NCI-H1092 treated with DMSO at 0.1 percent for 48 hours (cell line): ENCODE data around the gene UCN.
"Not testable (repeated sequence)": the region's sequence is repeated elsewhere in the genome, so short reads cannot be mapped to it uniquely, and the experiment has no call there.

Source experiments
- DNase-seq: peaks from one replicate; lab custom pipeline; 2025; lab: John Stamatoyannopoulos, UW

UCN gene

GRCh38 chr2:27314709-27315108 is 6.5 kb upstream of the UCN start:
- DNase-seq, result no peak

DNA sequence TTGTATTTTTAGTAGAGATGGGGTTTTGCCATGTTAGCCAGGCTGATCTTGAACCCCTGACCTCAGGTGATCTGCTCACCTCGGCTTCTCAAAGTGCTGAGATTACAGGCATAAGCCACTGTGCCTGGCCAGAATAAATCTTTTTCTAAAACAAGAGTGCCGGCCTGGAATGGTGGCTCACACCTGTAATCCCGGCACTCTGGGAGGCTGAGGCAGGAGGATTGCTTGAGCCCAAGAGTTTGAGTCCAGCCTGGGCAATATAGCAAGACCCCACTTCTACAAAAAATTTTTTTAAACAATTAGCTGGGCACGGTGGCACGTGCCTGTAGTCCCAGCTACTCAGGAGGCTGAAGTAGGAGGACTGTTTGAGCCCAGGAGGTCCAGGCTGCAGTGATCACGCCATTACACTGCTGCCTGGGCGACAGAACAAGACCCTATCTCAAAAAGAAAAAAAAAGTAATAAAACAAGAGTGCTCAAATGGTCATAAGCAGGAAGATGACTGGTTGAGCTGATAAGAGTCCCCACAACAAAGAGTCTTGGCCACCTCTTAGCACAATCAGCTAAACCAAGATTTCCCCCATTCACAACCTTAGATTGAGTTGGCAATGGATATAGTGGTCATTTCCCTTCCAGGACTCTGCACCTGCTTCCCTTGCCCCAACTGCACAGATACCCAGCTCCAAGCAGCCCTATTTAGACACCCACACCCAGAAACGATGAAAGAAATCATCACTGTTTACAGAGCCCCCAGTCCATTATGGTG is 5.8 kb upstream of the UCN start:
- DNase-seq, result no peak

DNA sequence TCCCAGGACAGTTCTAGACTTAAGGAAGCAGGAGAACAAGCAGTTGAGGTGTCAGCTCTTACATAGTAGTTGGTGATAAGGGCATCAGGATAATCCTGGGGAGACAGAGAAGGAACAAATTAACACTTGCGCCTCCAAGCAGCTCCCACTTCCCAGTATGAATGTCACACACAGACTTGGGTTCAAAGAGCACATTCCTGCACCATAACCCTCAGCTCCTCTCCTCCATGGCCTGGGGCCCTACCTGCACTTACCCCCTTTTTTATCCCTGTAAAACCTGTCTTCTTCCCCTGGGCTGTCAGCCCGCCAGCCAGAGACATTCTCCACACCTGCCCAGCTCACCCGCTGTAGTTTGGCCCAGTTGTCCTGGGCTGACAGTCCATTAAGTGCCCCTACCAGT is 3.9 kb upstream of the UCN start:
- DNase-seq, result no peak

DNA sequence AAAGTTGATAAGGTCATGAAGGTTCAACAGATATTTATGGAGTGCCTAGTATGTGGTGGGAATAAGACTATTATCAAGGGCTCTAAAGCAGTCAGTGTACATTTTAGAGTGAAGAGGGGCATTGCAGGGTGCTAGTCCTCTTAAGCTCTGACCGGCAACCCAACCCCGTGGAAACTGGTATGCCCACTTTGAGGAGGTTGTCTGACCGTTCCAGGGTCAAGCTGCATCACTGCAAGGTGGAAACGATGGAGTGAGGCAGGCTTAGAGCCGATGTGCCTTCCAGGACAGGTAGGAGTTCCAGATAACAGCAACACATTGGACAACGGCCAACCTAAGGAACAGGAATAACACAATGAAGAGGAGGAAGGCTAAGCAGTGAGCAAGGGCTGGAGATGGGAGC is 1.4 kb upstream of the UCN start:
- DNase-seq, result no peak

DNA sequence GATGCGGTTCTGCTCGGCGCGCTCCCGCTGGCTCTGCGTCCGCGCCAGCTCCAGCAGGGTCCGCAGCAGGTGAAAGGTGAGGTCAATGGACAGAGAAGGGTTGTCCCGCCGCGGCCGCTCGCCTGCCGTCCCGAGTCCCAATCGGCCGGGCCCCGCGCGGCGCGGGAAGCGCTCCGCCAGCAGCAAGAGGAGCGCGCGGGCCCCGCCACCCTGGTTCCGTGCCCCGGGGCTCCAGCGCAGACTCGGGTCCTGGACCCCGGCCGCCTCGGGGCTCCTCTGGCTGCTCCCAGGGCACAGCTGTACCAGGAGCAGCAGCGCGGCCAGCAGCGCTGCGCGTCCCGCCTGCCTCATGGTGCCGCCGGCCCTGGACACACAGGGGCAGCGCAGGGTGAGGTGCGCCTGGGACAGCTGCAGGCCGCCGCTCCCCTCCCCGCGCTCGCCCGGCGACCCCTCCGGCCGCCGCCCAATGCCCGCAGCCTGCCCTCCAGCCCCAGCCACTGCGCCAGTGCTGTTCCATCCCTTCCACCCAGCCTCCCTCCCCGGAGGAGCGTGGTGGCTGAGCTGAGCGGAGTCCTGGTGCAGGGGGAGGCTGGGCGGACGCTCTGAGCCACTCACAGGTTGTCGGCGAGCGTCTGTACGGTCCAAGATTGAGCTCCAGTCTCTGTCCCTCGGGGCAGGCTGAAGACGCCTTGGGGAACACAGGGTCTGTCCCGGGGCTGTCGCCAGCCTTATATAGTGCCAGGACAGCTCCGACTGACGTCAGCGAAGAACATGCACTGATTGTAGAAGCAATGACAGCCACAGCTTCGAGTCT is 493 bp downstream of the UCN start:
- no peak for DNase-seq

GRCh38 chr2:27307287-27307544 is 1.0 kb downstream of the UCN start:
- no peak for DNase-seq

DNA sequence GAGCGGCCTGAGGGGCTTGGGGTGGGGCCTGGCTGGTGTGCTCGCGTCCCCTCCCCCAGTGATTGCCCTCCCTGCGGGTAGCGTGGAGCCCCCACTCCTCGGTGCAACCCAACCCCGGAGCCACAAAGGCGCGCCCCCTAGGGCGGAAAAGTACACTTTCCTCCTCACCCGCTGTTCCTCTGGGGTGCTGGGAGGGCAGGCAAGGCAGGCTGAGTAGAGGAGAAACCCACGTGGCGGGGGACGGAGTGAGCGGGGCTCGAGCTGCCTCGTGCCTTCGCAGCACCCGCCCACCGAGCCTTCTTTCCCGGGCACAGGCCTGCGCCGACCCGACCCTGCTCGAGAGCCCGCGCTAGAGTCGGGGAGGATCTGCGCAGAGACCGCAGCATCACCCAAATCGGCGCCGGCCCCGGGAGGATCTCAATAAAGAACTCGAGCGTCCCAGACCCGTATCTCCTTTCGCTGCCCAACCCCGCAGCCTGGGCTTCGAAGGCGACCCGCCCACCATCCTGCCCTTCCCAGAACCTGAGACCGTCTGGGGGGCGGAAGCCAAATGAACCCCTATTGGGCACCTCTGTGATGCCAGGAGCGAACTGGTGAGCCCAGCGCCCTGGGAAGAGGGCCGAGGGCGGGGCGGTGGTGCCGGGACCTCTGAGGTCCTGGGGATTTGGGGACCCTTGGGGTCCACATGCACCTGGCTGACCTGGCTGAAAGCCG is 1.5 kb downstream of the UCN start:
- DNase-seq, result no peak

DNA sequence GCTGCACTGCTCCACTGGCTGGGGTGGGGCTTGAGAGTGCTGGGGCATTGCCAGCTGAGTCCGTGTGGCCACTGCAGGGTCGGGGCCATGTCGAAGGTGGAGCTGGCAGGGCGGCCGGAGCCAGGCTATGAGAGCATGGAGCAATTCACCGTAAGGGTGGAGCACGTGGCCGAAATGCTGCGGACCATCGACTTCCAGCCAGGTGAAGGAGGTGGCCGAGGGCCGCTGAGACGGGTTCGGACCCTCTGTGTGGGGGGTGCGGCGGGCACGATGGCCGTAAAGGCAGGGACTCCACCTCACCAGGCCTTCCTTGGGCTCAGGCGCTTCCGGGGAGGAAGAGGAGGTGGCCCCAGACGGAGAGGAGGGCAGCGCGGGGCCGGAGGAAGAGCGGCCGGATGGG is 2.1 kb downstream of the UCN start:
- DNase-seq, result no peak

DNA sequence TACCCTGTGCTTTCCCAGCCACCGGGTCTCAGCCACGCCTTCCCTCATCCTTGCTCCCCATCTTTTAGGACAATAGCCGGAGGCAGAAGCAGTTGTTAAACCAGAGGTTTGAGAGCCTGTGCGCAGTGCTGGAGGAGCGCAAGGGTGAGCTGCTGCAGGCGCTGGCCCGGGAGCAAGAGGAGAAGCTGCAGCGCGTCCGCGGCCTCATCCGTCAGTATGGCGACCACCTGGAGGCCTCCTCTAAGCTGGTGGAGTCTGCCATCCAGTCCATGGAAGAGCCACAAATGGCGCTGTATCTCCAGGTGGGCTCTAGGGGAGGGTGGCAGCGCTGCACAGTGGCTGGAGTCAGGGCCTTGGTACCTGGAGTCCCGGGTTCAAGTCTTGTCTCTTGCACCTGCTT is 2.7 kb downstream of the UCN start:
- DNase-seq, result no peak

DNA sequence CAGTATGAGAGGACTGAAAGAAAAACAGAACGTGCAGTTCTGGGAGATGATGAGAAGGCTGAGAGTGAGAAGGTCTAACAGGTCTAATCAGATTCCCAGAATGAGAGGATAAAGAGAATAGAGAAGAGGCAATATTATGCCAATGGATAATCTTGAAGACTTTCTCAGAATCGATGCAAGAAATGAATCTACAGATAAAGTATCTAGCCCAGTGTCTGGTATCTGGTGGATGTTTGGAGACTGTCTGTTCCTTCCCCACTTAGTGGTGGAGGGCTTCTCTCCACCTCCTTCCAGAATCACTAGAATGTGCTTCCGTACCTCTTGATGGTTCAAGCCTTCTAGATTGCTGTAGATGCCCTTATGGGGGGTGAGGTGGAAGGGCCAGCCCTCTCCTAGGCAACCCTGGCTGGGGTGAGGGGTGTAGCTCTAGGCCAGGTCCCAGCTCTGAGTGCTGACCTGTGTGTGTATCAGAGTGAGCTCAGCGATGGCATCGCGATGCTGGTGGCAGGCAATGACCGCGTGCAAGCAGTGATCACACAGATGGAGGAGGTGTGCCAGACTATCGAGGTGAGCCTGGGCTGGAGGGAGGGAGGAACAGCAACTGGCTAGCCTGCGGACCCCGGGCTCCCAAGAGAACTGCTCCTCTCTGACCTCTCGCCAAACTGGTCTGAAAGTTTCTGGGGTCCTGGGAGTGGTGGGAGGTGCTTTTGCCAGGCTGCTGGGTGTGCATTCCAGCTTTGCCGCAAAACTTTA is 3.6 kb downstream of the UCN start:
- no peak for DNase-seq

DNA sequence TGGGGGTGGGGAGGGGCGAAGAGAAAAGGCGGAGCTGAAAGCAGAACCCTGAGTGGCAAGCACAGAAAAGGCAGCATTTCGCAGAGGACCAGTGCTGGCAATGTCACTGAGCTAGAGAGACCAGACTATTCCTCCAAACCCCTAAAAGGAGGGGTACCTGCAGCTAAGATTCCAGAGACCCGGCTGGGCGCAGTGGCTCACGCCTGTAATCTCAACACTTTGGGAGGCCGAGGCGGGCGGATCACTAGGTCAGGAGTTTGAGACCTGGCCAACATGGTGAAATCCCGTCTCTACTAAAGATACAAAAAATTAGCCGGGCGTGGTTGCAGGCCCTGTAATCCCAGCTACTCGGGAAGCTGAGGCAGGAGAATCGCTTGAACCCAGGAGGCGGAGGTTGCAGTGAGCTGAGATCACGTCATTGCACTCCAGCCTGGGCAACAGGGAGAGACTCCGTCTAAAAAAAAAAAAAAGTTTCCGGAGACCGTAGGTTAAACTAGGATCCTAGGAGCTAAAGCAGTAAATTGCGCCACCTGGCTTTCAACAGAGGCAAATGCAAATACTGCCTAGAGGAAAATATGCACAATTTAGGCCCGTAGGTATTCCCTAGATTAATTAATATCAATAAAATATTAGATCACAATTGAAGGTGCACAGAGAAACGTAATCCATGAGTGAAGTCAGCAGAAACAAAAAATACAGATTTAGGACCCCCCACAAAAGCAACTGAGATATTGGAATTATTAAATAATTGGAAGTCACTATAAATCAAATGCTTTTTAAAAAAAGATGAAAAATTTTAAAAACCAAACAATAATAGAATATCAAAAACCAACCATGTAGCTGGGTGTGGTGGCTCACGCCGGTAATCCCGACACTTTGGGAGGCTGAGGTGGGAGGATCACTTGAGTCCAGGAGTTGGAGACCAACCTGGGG is 4.9 kb downstream of the UCN start:
- DNase-seq, result peak; percentile 35

DNA sequence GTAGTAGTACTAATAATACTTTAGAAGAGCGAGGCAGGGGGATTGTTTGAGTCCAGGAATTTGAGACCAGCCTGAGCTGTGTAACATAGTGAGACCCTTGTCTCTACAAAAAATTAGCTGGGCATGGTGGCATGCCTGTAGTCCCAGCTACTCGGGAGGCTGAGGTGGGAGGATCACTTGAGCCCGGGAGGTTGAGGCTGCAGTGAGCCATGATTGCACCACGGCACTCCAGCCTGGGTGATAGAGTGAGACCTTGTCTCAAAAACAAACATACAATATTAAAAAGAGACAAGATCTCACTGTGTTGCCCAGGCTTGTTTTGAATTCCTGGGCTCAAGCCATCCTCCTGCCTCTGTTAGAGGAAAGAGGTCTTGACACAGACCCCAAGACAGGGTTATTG is 7.6 kb downstream of the UCN start:
- not testable (repeated sequence) for DNase-seq

- no peak for DNase-seq
Measured at GRCh38 chr2:27298391-27299080, 9.7 kb downstream of the UCN start.

DNA sequence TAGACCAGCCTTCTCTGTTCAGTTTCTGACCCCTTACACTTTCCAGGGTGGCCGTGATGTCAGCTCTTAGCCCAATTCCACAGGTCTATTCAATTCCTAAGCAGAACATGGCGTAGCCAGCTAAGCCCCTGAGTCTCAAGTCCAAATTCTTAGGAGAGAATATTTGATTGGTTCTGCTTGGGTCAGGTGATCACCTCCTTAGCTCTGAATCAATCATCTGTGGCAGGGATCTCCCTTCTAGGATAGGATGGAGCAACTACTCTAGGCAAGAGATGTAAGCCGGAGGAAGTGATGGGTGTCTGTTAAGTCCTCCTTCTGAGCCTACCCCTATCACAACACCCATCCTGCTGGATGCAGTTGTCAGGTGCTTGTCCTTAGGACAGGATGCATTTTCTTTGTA is 11.1 kb downstream of the UCN start:
- no peak for DNase-seq

GRCh38 chr2:27296481-27296880 is 11.8 kb downstream of the UCN start:
- no peak for DNase-seq

DNA sequence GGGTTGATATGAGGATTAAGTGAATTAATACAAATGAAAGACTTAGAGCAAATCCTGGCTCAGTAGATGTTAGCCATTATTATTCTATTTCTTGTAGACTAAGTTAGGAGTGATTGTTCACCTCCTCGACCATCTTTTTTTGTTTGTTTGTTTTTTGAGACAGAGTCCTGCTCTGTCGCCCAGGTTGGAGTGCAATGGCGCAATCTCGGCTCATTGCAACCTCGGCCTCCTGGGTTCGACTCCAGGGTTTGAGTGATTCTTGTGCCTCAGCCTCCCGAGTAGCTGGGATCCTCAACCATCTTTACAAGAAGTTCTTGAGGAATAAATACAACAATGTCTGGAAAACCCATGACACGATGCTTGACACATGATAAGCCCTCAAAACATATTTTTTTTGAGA is 13.3 kb downstream of the UCN start:
- DNase-seq, result no peak

DNA sequence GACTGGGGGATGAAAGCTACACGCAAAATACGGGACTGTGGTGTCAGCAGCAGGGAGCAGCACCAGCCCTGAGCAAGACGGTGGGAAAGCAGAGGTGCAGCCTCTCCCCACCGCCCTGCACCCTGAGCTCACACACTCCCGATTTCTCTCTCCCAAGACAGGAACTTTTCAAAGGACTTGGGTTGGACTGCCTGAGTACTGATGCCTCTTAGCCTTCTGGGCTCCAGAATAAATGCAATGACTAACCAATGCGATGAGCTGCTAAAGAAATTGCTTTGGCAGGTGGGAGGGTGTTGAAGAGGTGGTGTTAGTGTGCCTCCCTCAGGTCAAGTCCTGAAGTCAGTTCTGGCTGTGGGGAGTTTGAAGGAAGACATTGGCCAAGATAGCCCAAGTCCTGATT is 16.4 kb downstream of the UCN start:
- DNase-seq, result no peak

- no peak for DNase-seq
Measured at GRCh38 chr2:27290549-27290948, 17.7 kb downstream of the UCN start.

DNA sequence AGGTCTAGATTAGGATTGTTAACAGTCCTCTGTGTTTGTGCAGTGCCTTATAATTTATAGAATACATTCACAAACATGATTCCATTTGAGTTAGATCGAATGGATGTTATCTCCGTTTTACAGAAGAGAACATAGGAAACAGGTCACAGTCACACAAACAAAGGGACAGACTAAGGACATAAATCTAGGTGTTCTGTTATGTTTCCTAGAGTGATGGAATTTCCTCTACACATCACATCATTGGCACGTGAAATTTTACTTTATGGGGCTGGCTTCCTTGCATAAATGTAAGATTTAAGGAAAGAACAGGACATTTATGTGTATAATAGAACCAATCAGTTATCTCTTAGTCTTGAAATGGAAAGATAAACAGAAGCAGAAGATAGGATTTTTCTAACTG is 19.6 kb downstream of the UCN start:
- DNase-seq, result no peak

DNA sequence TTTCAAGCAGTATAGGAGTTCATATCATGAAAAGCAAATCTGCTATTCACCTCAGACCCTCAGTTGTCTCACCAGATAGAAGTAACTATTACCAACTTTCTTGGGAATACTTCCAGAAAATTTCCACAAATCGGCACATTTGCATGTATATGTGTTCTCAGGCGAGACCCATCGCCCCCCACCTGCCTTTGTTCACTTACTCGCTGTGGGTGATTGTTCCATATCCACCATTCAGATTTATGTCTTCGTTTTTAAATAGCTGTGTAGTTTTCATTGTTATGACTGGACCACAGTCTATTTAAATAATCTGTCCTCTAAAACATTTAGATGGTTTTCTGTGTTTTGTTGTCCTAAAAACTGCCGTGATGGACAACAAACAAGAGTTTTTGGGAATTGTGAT is 22.8 kb downstream of the UCN start:
- no peak for DNase-seq

DNA sequence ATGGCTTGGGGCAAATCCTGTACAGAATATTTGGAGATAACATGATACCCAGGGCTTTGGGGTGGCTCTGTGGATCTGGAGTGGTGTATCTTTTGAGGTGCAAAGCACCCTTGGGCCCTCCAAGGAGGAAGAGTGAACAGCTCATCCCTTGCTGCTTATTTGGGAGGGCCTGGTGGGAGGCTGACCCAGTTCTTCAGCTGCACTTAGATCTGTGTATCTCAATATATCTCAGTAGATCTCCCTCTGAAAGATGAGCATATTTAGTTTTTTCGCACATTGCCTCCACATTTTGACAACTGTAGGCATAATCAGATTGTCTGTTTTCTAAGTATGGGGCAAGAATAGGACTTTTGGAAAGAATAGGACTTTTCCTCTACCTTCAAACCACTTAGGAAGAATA is 23.2 kb downstream of the UCN start:
- no peak for DNase-seq
